ENCODE results near the gene PHYH.
"Not testable (repeated sequence)": the region's sequence is repeated elsewhere in the genome, so short reads cannot be mapped to it uniquely, and the experiment has no call there.

The PHYH gene

GRCh38 chr10:13299437-13300287 lies at the start of gene PHYH:
TSS of gene PHYH (minus strand) at chr10:13300064. CDS start at chr10:13300042, 22 bp downstream.
- ATAC-seq (peak; percentile 83), DNase-seq (peak; percentile 87)

- DNase-seq, result peak; percentile 87
- peak; percentile 87 for ATAC-seq
These were observed 48.6 kb upstream of the PHYH start, which contains the start of gene SEPHS1 for GRCh38 chr10:13348216-13349017. TSS of gene SEPHS1 (minus strand) at chr10:13348293. CDS start at chr10:13344950, 3,343 bp downstream.

GRCh38 chr10:13347500-13348156 lies 47.8 kb upstream of the PHYH start:
- DNase-seq, result peak; percentile 82
- ATAC-seq, result peak; percentile 62

GRCh38 chr10:13347043-13347499 lies 47.2 kb upstream of the PHYH start:
- ATAC-seq, result peak; percentile 11

GRCh38 chr10:13346283-13347042 lies 46.6 kb upstream of the PHYH start:
- DNase-seq, result no peak

More at GRCh38 chr10:13347043-13347499, 47.2 kb upstream of the PHYH start:
- no peak for DNase-seq

GRCh38 chr10:13340626-13341376 lies 40.9 kb upstream of the PHYH start:
- DNase-seq (no peak), ATAC-seq (no peak)

More at GRCh38 chr10:13346283-13347042, 46.6 kb upstream of the PHYH start:
- ATAC-seq, result no peak

GRCh38 chr10:13340068-13340467 lies 40.2 kb upstream of the PHYH start:
- DNase-seq, result no peak
- ATAC-seq, result no peak

- DNase-seq (no peak), ATAC-seq (no peak)
These were observed 38.7 kb upstream of the PHYH start for GRCh38 chr10:13338390-13339110.

- ATAC-seq, result no peak
- DNase-seq, result no peak
These were observed 37.9 kb upstream of the PHYH start for GRCh38 chr10:13337827-13338196.

GRCh38 chr10:13337128-13337826 lies 37.4 kb upstream of the PHYH start:
- no peak for ATAC-seq
- DNase-seq, result no peak

GRCh38 chr10:13335881-13336280 lies 36.0 kb upstream of the PHYH start:
- DNase-seq (no peak), ATAC-seq (no peak)

- ATAC-seq, result no peak
- no peak for DNase-seq
These were observed 34.7 kb upstream of the PHYH start for GRCh38 chr10:13334556-13334955.

GRCh38 chr10:13331646-13332045 lies 31.8 kb upstream of the PHYH start:
- ATAC-seq, result no peak
- no peak for DNase-seq

GRCh38 chr10:13330980-13331379 lies 31.1 kb upstream of the PHYH start:
- ATAC-seq, result not testable (repeated sequence)

GRCh38 chr10:13329565-13329964 lies 29.7 kb upstream of the PHYH start:
- DNase-seq, result no peak
- no peak for ATAC-seq

More at GRCh38 chr10:13330980-13331379, 31.1 kb upstream of the PHYH start:
- not testable (repeated sequence) for DNase-seq

- no peak for DNase-seq
- no peak for ATAC-seq
These were observed 28.7 kb upstream of the PHYH start for GRCh38 chr10:13328613-13329012.

- no peak for DNase-seq
- ATAC-seq, result no peak
These were observed 28.3 kb upstream of the PHYH start for GRCh38 chr10:13328126-13328525.

- DNase-seq (no peak), ATAC-seq (no peak)
These were observed 27.7 kb upstream of the PHYH start for GRCh38 chr10:13327534-13327933.

GRCh38 chr10:13322615-13323148 lies 22.8 kb upstream of the PHYH start:
- ATAC-seq (no peak), DNase-seq (no peak)

Measured in stimulated activated naive CD8-positive, alpha-beta T cell treated with anti-CD3 and anti-CD28 coated beads, Interleukin-15, Interleukin-2, amounts not matched to agents 100 U/mL and 50 U/mL, for 24 hours (primary cell).